Stimulated activated CD8-positive, alpha-beta memory T cell treated with anti-CD3 and anti-CD28 coated beads, Interleukin-15, amount 100 ng/mL, for 1 hour (primary cell): ENCODE data around the gene ROS1.
"Not testable (repeated sequence)": the region's sequence is repeated elsewhere in the genome, so short reads cannot be mapped to it uniquely, and the experiment has no call there.

Source experiments
- DNase-seq: peaks from one replicate; pipeline ENCODE4 v3.0.0-alpha.2; 2020; ENCODE audit warnings: low read depth

The ROS1 gene

DNA sequence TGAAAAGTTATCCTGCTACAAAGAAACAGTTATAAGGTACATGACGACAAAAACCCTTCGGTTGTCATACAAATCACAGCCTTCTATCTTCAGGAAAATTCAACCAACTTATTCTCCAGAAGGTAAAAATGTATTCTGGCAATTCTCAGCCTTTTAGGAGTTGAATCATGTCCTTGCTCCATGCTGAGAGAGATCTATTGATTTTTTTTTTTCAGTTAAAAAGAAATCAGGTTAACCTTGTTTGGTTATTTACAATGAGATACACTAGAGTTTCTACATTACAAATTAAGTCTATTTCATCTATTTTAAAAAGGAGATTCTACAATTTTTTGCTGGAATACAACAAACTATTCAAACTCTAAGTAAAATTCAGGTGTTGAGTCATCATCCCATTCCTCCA lies 45.4 kb downstream of the ROS1 start:
- DNase-seq: no peak

DNA sequence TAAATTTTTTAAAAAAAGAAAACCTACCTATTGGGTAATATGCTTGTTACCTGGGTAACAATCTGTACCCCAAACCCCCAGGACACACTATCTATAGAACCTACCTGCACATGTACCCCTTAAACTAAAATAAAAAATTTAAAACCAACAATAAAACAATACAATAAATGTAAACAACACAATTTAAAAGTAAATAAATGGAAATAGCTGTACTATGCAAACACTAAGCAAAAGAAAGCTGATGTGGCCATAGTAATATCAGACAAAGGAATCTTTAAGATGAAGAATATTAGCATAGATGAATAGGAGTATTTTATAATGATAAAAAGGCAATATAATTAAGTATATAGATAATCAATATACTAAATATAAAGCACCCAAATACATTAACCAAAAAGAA lies 50.3 kb downstream of the ROS1 start:
- DNase-seq: no peak

DNA sequence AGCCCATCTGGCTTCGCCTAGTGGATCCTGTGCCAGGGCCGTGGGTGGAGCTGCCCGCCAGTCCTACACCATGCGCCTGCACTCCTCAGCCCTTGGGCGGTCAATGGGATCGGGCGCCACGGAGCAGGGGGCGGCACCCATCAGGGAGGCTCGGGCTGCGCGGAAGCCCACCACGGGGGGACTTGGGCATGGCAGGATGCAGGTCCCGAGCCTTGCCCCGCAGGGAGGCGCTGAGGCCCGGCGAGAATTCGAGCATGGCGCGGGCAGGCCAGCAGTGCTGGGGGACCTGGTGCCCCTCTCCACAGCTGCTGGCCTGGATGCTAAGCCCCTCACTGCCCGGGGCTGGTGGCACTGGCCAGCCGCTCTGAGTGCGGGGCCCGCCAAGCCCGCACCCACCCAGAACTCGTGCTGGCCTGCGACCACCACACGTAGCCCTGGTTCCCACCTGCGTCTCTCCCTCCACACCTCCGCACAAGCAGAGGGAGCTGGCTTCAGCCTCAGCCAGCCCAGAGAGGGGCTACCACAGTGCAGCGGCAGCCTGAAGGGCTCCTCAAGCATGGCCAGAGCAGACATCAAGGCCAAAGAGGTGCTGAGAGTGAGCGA lies 52.4 kb downstream of the ROS1 start:
- no peak for DNase-seq

DNA sequence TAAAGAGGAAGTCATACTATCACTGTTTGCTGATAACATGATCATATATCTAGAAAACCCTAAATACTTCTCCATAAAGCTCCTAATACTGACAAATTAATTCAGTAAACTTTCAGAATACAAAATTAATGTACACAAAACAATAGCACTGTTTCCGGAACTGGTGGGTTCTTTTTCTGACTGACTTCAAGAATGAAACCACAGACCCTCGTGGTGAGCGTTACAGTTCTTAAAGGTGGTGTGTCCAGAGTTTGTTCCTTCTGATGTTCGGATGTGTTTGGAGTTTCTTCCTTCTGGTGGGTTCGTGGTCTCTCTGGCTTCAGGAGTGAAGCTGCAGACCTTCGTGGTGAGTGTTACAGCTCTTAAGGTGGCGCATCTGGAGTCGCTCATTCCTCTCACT lies 53.5 kb downstream of the ROS1 start:
- DNase-seq: not testable (repeated sequence)

DNA sequence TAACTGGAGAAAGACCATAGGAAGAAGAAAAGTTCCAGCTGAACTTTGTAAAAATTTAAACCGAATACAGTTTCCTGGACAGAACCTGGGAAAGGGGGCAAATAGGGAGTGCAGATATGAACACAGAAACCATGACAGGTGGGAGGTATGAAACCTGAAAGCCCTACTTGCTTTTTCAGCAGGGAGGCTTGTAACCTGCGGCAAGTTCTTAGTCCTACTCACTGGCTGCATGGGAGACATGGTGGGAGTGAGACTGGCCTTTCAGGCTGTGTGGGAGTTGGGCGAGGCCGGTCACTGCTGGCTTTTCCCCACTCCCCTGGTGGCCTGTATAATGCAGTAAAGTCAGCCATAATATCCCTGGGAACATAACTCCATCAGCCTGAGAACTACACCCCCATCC lies 54.2 kb downstream of the ROS1 start:
- no peak for DNase-seq

DNA sequence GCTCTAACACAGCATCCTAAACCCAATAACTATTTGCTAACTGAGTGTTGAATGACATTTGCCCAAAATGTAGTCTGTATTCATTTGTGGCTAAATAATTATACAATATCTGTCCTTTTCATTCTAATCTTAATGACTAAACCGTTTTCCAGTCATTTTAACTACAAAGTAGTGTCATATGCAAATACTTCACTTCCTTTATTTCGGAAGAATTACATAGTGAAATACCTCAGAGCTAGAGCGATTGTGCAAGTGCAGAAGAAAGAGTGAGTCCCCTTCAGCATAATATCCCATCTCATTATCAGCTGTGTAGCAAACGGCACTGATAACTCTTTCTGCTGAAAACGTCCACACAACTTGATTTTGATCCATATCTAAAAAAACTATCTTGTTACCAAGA lies 66.2 kb downstream of the ROS1 start:
- no peak for DNase-seq

DNA sequence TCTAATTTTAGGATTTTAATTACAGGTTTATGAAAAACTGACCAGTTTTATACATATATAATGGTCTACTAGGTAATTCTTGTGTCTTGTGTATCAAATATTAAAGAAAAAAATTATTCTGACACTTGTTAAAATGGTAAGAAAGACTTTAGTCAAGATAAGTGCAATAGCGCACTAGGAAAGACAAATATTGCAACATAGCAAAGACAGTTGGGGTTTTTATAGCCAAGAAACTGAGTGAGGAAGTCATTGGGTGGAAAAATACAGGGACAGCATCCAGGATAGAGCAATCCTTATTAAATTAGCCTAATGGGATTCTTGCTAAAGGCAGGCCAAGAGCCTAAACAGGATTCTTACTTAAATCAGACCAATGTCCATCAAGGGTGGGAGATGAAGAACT lies 71.1 kb downstream of the ROS1 start:
- DNase-seq: no peak

DNA sequence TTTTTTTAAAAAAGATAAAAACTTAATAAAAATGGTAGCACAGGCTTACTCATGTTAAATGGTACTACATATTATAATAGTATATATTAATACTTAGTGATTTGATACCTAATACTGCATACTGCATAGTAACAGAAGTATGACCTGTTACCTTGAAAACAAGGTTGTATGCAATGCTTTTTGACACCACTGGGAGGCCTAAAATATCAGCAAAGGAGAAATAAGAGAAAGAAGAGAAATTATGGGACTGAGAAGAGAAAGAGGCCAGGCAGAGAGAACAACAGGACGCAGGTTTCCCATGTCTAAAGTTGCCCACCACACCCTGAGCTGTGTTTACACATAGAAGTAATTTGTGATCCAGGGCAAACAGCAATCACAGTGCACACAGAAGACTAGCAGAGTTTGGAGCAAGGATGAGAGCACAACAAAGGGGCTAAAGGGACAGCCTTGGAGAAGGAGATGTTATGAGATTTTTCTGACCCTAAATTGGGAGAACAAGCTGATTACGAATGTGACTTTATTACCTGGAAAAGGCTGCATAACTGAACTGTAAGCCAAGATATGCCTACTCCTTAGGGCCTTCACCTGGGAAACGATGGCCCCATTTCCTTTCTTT lies 73.2 kb downstream of the ROS1 start:
- DNase-seq: no peak

DNA sequence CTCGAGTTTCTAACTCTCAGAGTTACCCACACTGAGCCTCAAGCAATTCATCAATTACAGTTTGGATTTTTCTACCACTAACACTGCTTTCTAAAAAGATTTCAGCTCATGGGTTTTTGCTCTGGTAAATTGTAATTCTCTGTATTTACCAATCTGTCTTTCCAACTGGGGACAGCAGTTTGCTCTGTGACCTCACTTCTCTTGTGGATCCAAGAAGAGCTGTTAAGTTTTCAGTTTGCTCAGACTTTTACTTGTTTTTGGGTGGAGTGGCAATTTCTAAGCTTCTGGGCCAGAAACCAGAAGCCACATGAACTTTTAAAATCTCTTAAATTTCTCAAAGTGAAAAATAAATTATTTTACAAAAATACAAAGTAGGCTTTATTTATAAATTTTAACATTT lies 74.2 kb downstream of the ROS1 start:
- no peak for DNase-seq

DNA sequence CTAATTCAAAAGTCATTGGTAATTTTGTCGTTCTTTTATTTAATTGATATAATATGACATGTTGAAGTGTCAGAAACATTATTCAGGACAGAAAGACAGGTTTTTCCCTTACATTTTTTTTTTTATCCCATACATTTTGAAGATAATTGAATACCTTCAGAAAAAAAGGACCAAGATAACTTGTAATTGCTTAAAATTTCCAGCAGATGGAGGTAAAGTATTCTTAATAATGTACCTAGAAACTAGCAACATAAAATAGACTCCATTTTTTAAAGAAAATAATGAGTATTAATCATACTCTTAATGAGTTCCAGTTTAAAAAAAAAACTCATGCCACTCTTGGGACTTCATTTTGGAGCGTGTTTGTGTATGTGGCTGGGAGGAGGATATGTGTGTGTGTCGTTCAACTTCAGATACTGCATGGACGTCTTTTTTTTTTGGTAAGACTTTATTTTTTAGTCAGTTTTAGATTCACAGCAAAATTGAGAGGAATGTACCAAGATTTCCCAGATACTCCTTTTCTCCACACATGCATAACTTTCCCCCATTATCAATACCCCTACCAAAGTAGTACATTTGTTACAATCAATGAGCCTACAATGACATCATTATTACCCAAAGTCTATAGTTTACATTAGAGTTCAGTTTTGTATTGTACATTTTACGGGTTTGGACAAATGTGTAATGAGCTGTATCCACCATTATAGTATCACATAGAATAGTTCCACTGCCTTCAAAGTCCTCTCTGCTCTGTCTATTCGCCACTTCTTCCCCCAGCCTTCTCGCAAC lies 79.4 kb downstream of the ROS1 start:
- no peak for DNase-seq

DNA sequence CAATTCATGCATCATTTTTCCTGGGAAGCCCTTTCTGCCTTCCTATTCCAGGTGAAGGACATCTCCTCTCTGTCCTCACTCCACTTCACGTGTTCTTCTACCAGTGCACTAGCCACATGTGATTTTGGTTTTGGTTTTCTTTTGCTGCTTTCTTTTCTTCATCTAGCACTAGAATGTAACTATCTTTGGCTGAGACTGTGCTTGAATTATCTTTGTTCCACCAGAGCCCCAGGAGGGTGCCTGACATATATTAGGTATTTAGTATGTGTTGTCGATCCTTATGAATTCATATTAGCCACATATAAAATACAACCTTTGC lies 80.5 kb downstream of the ROS1 start:
- no peak for DNase-seq

DNA sequence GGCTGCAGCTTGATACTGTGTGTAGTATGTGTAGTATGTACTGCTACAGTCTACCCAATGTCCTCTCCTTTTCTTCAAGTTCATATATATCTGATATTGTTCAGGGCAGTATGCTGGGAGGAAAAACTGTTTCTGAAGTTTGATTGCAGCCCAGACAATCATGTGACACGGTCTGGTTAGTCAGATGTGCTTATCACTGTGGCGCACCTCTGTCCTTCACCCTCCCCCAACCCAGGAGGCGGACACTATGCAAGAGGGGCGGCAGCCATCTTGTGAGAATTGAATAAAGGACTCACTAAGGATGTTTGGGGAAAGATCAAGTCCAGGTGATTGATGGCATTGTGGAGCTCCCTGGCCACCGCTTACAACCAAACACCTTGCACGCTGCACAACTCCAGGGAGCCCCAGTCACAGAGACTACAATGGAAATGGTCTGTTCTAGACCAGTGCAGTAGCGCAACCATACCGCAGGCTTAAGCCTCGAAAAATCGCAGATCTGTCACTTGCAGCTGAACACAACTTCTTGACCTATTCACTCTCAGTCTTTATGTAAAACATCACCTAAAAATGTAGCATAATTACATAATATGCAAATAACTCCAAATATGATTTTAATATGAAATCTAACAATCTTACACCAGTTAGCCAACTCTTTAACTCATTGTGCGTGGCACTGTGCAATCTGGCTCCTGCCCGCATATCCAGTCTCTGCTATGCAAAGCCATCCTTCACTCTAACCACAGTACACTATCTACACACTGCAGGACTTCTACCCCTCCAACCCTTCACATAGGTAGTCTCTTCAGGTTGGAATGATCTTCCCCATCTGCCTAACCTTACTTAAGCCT lies 81.1 kb downstream of the ROS1 start:
- no peak for DNase-seq

DNA sequence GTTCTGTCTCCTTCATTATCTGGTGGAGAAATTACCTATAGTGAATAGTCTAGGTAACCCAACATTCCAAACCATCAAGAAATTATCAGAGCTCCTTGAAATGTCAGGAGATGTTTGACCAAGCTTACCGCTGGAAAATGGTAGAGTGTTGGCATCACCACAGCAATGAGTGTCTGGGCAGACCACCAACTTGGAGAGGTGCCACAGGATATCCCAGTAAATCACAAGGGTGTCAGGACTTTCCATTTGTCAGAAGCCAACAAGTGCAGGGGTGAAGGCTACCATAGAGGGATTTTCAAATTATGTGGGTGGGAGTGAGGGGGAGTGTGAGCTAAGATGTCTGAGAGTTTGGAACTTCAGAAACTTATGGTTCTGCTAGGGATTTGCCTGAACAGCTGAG lies 87.2 kb downstream of the ROS1 start:
- no peak for DNase-seq

DNA sequence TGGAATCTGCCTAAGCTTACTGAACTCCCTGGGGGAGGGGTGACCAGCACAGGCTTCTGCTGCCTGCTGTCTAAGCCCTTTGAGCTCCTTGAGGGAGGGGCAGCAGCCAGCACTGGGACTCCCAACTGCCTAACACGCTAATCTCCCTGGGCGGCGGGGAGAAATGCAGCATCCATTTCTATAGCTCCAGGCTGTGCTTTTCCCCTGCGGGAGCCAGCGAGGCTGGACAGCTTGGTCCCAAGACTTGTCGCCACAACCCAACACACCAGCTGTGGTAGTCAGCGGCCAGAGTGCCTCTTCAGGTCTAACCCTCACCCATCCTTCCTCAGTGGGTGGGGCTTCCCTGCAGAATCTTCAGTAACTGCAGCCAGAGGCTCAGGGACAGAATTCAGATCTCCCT lies 95.8 kb downstream of the ROS1 start:
- DNase-seq: no peak

DNA sequence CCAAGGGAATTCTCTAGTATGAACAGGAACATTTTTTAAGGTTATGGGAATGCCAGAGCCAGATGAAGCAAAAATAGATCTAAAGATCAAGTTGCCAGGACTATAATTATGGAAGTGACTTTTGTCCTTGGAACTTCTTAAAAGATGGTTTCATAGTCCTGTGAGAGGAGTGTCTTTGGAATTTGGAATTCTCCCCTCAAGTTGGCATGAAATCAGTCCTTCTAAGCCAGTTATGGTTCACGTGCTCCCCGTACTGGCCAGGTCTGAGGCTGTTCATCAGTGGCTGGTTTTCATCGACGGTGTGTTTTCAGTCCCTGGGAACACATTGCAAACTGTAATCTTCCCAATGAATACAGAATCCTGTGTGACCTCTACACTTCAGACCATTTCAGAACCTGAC lies 97.2 kb downstream of the ROS1 start:
- no peak for DNase-seq

DNA sequence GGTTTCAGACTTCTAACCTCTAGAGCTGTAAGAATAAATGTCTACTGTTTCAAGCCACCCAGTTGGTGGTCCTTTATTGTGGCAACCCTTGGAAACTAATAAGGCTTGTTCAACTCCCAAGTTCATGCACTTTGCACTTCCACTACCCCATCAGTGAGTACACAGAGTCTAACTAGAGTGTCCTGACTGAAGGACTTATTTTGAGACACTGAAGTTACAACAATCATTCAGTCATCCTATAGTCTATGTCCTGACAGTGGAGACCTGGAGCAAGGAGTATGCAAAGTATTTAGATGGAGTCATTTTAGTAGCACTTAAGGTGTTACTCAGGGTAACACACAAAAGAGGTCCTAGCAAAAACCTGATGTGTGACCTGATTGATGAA lies 97.7 kb downstream of the ROS1 start:
- DNase-seq: no peak

DNA sequence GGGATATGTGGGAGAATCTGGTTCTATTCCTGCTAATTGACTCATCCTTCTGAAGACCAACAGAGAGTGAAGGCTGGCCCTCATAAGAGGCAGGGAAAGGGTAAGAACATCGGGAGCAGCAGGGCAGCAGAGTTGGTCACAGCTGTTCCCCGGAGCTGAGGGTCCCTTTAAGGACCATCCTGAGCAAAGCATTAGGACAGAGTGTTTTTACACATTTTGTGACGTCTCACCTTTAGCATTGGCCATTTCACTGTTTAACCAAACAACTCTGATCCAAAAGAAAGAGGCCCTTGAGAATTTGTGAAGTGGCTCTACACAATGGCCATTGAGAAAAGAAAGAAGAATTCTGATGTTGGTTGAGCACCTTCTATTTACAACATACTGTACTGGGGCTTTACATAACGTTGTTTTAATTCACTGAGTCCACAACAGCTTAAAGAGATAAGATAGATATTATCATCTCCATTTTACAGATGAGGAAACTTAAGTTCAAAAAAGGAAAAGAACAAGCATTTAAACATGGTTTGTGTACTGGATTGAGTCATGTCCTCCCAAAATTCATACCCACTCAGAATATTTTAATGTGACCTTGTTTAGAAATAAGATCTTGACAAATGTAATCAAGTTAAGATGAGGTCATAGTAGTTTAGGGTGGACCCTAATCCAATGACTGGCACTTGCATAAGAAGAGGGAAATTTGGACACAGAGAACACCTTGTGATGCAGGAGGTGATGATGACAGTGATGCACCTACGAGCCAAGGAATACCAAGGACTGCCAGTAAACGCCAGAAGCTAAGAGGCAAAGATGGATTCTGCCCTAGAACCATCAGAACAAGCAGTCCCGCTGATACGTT lies 98.4 kb downstream of the ROS1 start:
- DNase-seq: no peak

DNA sequence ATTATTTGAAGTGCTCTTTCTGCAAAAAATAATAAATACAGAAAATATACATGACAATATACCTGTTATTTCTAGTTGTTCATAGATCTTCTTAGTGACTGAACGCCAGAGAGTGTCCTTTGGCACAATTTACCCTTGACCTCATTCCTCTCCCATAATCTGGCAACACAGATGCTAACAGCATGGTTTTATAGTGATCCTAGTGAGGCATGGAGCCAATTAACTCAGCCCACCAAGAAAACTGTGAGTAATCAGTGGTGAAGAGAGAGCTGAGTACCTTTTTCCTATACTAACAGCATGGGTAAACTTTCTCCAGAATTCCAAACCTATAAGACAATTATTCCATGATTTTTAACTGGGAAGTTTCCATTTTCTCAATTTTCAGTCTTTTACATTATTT lies 99.3 kb downstream of the ROS1 start:
- DNase-seq: no peak

DNA sequence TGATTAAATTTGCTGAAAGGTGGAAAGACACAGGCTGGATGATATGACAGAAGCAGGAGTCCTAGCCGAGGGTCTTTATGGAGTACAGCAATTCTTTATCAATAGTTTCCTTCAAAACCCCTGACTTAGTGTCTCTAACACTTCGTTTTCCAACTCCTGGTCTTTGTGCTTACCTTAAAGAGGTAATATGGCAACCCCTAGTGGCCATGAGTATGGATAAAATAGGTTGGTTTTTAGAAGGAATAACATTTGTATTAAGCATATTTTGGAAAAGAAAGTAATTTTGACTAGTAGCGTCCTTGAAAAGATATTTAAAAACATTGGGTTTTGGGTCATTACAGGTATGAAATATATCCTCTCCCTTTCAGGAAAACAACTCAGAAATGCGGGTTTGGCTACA lies 108.5 kb downstream of the ROS1 start:
- no peak for DNase-seq

DNA sequence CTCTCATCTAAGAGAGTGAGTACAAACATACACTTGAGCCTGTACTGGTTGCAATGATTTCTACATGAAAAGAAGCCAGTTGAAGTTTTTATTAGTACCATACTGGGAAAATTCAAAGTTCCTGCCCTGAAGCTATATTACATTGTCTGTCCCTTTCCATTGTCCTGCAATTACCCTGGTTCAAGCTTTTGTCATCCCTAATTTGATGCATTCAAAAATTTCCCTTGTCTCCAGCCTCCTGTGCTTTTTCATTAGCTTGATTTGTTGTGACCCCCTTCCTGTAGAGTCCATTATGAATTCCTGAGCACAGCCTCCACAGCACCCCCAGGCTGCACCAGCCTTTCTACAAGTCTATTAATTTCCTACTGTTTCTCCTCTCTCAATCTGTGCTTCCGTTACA lies 114.0 kb downstream of the ROS1 start:
- DNase-seq: no peak

DNA sequence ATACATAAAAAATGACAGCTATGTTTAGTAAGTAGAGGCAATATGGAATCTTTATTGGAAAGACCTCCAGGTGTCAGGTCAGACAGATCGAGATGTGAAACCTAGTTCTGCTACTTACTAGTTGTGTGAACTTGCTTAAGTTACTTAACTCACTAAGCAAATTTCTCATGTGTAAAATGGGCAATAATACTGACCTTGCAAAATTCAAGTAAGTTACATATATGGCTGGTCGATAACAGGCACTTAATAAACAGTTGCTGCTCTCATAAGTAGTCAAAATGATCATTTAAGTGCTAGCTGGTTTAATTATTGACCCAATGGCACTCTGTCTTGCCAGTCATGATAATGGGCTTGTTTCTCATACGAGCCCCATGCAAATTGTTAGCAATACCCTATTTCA lies 114.4 kb downstream of the ROS1 start:
- DNase-seq: no peak

DNA sequence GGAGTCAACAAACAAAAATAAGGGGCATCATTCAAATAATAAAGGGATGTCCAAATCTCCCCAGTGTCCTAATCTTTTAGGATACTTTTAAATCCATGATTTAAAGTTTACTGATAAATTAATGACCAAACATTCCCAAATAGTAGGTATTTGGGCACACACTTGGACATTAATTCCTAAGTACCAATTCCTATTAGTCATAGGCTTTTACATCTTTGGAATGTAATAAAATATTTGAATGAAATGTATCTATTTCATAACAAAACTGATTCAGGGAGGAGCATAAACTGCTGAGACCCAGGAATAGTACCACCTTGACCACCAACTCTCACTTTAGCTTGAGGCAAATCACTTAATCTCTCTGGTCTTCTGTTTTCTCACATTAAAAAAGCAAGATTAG lies 116.1 kb downstream of the ROS1 start:
- DNase-seq: no peak
